ENCODE data around the gene ISG15.

- no peak for TF ChIP-seq EZH2 (IDR thresholded peaks at IDR 0.05; ENCODE audit: borderline replicate concordance)
- TF ChIP-seq, protein P1, sequence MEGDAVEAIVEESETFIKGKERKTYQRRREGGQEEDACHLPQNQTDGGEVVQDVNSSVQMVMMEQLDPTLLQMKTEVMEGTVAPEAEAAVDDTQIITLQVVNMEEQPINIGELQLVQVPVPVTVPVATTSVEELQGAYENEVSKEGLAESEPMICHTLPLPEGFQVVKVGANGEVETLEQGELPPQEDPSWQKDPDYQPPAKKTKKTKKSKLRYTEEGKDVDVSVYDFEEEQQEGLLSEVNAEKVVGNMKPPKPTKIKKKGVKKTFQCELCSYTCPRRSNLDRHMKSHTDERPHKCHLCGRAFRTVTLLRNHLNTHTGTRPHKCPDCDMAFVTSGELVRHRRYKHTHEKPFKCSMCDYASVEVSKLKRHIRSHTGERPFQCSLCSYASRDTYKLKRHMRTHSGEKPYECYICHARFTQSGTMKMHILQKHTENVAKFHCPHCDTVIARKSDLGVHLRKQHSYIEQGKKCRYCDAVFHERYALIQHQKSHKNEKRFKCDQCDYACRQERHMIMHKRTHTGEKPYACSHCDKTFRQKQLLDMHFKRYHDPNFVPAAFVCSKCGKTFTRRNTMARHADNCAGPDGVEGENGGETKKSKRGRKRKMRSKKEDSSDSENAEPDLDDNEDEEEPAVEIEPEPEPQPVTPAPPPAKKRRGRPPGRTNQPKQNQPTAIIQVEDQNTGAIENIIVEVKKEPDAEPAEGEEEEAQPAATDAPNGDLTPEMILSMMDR (IDR thresholded peaks at IDR 0.05; ENCODE audit: poor library complexity) = no peak
- TF ChIP-seq EZH2phosphoT487 (IDR thresholded peaks at IDR 0.05; ENCODE audit: low read depth, severe bottlenecking, unreplicated experiment) = no peak
These were observed 13.5 kb downstream of the ISG15 start for GRCh38 chr1:1026599-1027413.

All from hepatocyte (in vitro differentiated cells).